Measurements from ENCODE around the gene POU2F3. TPM values are rescaled to one million over a fixed set of nuclear protein-coding genes. Genes with fewer than 3 reads are reported as not detected.

The POU2F3 gene
- total RNA-seq, 4 donors from 2014 or later: 58.2 to 219 (median 105) TPM

GRCh38 chr11:120326228-120326627, 86.3 kb downstream of the POU2F3 start:
- no peak for DNase-seq (ENCODE audit: low spot score in 2 of 2)
- H3K27me3 ChIP-seq: no peaks in the 10 kb centered on the region
- 73% methylated on average over 3 of the region's 3 CpGs for WGBS
- no peak for TF ChIP-seq CTCF (IDR thresholded peaks at IDR 0.05)
- no peak for TF ChIP-seq POLR2AphosphoS5 (IDR thresholded peaks at IDR 0.05)
- TF ChIP-seq POLR2A (IDR thresholded peaks at IDR 0.05): no peak
- TF ChIP-seq EP300 (IDR thresholded peaks at IDR 0.05): no peak
- peaks cover 28% of the 10 kb centered on the region for H3K4me1 ChIP-seq
- H3K4me3 ChIP-seq: peak overlapping the region; percentile 88
- H3K27ac ChIP-seq: no peak overlapping the region
- H3K9me3 ChIP-seq: no peaks in the 10 kb centered on the region
- H3K36me3 ChIP-seq: peaks cover 6% of the 10 kb centered on the region

GRCh38 chr11:120326845-120327281, 86.9 kb downstream of the POU2F3 start:
- H3K27ac ChIP-seq: no peak overlapping the region
- peaks cover 31% of the 10 kb centered on the region for H3K4me1 ChIP-seq
- WGBS: 57% methylated on average over 4 of the region's 4 CpGs
- H3K9me3 ChIP-seq: no peaks in the 10 kb centered on the region
- TF ChIP-seq POLR2AphosphoS5 (IDR thresholded peaks at IDR 0.05) (no peak), EP300 (IDR thresholded peaks at IDR 0.05) (no peak), CTCF (IDR thresholded peaks at IDR 0.05) (no peak), POLR2A (IDR thresholded peaks at IDR 0.05) (no peak)
- no peaks in the 10 kb centered on the region for H3K27me3 ChIP-seq
- peaks cover 6% of the 10 kb centered on the region for H3K36me3 ChIP-seq
- no peak for DNase-seq (ENCODE audit: low spot score in 2 of 2)
- H3K4me3 ChIP-seq: no peak overlapping the region

GRCh38 chr11:120327311-120327710, 87.4 kb downstream of the POU2F3 start:
- Histone ChIP-seq H3K27ac (no peak overlapping the region), H3K9me3 (no peaks in the 10 kb centered on the region), H3K36me3 (peaks cover 6% of the 10 kb centered on the region), H3K4me1 (peaks cover 31% of the 10 kb centered on the region), H3K4me3 (no peak overlapping the region), H3K27me3 (no peaks in the 10 kb centered on the region)
- no peak for TF ChIP-seq EP300 (IDR thresholded peaks at IDR 0.05)
- TF ChIP-seq CTCF (IDR thresholded peaks at IDR 0.05): no peak
- no peak for TF ChIP-seq POLR2A (IDR thresholded peaks at IDR 0.05)
- no peak for TF ChIP-seq POLR2AphosphoS5 (IDR thresholded peaks at IDR 0.05)
- DNase-seq (ENCODE audit: low spot score in 2 of 2): no peak
- 94% methylated on average over 4 of the region's 4 CpGs for WGBS

GRCh38 chr11:120329556-120329955, 89.6 kb downstream of the POU2F3 start:
- Histone ChIP-seq H3K36me3 (peaks cover 6% of the 10 kb centered on the region), H3K27me3 (no peaks in the 10 kb centered on the region), H3K4me1 (peaks cover 44% of the 10 kb centered on the region), H3K9me3 (no peaks in the 10 kb centered on the region), H3K4me3 (no peak overlapping the region), H3K27ac (no peak overlapping the region)
- WGBS: 87% methylated on average over 3 of the region's 3 CpGs
- DNase-seq (ENCODE audit: low spot score in 2 of 2): no peak
- TF ChIP-seq EP300 (IDR thresholded peaks at IDR 0.05) (no peak), POLR2AphosphoS5 (IDR thresholded peaks at IDR 0.05) (no peak), CTCF (IDR thresholded peaks at IDR 0.05) (no peak), POLR2A (IDR thresholded peaks at IDR 0.05) (no peak)

- H3K27me3 ChIP-seq: no peaks in the 10 kb centered on the region
- no peaks in the 10 kb centered on the region for H3K9me3 ChIP-seq
- H3K36me3 ChIP-seq: peaks cover 6% of the 10 kb centered on the region
- TF ChIP-seq EP300 (IDR thresholded peaks at IDR 0.05): no peak
- TF ChIP-seq POLR2AphosphoS5 (IDR thresholded peaks at IDR 0.05): no peak
- no peak for TF ChIP-seq CTCF (IDR thresholded peaks at IDR 0.05)
- TF ChIP-seq POLR2A (IDR thresholded peaks at IDR 0.05): no peak
- 93% methylated on average over 5 of the region's 6 CpGs for WGBS
- no peak overlapping the region for H3K4me3 ChIP-seq
- H3K4me1 ChIP-seq: peaks cover 44% of the 10 kb centered on the region
- H3K27ac ChIP-seq: no peak overlapping the region
- no peak for DNase-seq (ENCODE audit: low spot score in 2 of 2)
Measured at GRCh38 chr11:120330045-120330444, 90.1 kb downstream of the POU2F3 start.
